Daoy (cell line): Measurements from ENCODE around the gene KRTAP6-3. TPM values are rescaled to one million over a fixed set of nuclear protein-coding genes. Genes with fewer than 3 reads are reported as not detected.

Experiments
- DNase-seq: peaks from one replicate; pipeline ENCODE4 v3.0.0-alpha.2; 2015; ENCODE audit warnings: low read depth
- total RNA-seq: library from RNA; depleted of rRNA; stranded (reverse); fragments of >200 nt; shearing (Covaris generic); gene quantifications from 2 replicates; pipeline ENCODE4 v1.2.3, GENCODE V29; 2014; rRNA removed

The KRTAP6-3 gene, protein sequence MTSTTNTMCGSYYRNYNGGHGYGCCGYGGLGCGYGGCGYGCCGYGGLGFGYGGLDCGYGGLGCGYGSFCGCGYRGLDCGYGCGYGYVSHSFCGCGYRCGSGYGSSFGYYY
- not detected in 2 replicates for total RNA-seq

- DNase-seq, result no peak
These were observed at the start of gene KRTAP6-3 for GRCh38 chr21:30592140-30592539. KRTAP6-3 (plus strand) TSS chr21:30592440; CDS start chr21:30592446, 6 bp downstream.

DNA sequence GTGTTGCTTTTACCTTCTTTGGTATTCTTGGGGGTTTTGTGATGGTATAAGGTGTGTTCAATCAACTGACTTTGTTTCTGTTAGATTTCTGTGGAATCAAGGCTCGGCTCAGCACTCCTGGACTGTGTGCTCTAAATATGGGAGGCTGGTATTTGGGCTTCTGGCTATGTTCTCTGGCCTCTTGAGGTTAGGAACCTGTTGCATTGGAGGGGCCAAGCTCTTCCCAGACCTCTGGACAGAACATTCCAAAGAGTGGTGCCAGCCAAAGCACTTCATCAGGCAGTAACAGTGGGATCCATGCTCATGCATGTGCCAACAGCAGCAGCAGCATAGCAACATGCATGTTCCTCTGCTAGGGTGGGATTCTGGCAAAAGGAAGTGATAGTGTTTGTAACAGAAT lies 39.5 kb upstream of the KRTAP6-3 start:
- DNase-seq, result no peak

DNA sequence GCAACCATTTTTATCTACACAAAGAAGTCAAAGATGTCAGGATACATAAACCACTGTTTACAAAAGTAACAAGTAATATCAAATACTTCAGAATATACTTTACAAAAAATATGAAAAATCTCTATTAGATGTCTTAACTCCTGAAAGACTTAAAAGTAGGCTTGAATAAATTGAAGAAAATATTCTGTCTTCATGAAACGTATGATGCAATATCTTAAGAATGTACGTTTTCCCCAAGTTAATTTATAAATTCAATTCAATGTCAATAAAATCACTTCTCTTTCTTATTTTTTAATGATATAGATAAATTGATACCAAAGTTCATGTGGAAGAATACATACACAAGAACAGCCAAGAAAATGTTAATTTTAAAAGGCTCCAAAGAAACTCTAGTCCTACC lies 37.1 kb upstream of the KRTAP6-3 start:
- DNase-seq, result no peak

DNA sequence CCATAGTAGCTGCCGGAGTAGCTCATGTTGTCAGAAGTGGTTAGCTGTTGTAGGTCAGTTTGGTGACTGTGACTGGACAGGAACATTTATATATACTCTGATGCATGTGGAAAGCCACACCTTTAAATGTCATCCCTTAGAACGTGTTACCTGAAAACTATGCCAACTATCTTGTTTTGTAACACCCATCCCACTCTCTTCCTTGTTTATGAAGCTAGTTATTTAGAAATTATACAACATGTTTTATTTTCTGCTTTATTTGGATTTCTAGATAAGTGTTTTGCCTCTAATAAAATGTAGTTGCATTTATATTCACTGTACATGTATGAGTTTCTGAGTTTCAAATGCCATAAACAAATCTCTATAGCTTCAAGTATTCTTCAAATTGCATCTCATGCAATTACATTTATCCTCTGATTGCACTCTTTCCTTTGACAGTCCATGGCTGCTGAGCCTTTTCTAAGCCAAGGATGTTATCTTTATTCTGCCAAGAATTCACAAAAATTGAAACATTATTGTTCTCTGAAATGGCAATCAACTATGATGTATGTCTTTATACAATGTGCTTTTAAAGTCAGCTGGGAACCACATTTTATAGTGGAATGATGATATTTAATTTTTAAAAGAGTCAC lies 30.9 kb upstream of the KRTAP6-3 start, which contains the start of gene KRTAP19-7:
KRTAP19-7 (minus strand) TSS at position 51 of the 632 bp plus-strand sequence; CDS start at position 26, 25 bp downstream.
- no peak for DNase-seq

- DNase-seq, result no peak
These were observed 30.3 kb upstream of the KRTAP6-3 start for GRCh38 chr21:30561957-30562356.

DNA sequence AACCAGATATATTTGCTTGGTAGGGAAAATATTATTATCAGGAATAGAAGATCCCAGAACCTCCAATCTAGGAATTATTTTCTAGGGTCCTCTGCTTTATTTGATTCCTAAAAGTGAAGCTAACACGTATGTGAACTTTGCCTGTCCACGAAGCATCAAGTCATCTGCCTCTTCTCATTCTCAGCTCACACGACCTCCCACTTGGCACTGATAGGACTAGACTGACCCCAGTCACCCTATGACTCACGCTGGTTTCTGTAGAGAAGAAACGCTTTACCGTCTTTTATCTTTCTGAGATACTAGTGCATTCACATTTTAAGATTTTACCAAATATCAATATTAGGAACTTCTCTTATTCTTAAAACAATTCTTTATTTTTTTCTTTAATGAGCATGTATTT lies 29.2 kb upstream of the KRTAP6-3 start:
- peak; percentile 7 for DNase-seq

GRCh38 chr21:30563630-30564029 lies 28.6 kb upstream of the KRTAP6-3 start:
- DNase-seq, result no peak

DNA sequence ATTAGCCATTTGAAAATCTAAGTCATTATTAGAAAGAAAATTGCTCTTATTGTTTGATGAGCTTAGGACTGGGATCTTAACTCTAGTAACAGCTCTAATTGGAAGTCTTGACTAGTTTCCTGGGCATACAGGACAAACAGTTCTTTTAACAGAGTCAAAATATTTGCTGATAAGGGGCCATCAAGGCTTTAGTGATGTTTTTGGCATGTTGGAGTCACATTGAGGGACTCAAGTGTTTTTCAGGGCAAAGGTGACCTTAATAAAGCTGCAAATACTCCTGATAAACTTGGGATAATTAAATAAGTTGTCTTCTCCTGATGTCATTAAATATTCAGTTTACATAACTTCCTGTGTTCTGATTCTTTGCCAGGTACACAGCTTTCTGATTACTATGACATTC lies 24.6 kb upstream of the KRTAP6-3 start:
- DNase-seq, result no peak

- DNase-seq, result peak; percentile 63
These were observed 14.5 kb upstream of the KRTAP6-3 start for GRCh38 chr21:30577766-30578165.

- DNase-seq, result no peak
These were observed 12.9 kb upstream of the KRTAP6-3 start for GRCh38 chr21:30579346-30579745.

GRCh38 chr21:30580132-30580531 lies 12.1 kb upstream of the KRTAP6-3 start:
- peak; percentile 8 for DNase-seq

DNA sequence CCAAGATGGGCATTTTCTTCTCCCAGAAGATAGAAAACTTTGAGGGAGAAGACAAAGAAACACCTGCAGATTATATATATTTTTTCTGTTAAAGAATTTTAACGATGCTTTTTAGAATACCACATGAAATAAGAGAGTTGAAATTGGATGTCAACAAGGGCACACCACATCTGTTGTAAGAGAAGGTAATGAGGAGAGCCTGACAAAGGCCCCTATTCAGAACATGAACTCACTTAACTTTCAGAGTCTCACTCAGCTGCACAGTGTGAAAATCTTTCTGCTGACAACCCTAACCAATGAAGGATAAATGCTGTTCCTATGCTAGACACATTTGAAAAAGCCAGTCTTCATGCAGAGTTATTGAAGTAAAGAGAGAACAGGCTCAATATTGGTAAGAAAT lies 9.4 kb upstream of the KRTAP6-3 start:
- no peak for DNase-seq

- DNase-seq, result no peak
These were observed 1.9 kb upstream of the KRTAP6-3 start, which contains the start of gene KRTAP22-2 for GRCh38 chr21:30590297-30590696. KRTAP22-2 (minus strand) TSS chr21:30590397.

DNA sequence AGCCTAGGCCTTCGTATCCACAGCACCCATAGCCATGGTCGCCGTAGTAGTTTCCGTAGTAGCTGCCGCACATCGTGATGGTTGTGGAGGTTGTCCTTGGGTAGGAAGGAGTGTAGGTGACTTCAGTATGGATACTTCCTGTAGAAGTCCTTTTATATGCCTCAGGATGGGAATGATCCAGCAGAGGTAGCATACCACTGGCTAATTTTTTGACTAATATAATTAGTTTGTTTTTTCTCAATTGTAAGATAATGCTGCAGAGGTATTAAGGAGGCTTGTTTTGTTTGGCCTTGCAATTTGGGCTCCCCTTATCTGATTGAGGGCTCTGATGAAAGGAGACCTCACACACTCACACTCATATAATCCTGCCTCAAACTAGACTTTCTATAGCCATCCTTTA lies 6.6 kb downstream of the KRTAP6-3 start, which contains the start of gene KRTAP6-2:
KRTAP6-2 (minus strand) TSS at position 101 of the 400 bp plus-strand sequence; CDS start at position 73, 28 bp downstream.
- no peak for DNase-seq

DNA sequence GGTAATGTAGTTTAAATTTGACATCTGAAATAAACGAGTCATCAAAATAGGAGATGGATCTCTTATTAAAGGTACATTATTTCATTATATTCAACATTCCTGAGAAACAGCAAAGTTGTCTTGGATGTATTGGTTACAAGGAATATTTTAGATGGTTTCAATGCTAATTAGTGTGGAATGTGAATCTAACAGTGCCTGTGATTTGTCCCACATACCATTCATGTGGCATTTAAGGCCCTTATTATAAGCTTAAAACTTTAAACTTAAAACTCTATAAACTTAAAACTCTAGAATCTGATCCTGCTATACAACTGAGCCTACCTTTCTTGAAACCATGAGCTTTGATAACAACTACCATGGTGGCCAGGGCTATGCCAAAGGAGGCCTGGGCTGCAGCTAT lies 8.5 kb downstream of the KRTAP6-3 start, which contains the start of gene KRTAP22-1:
KRTAP22-1 (plus strand) TSS at position 301 of the 400 bp plus-strand sequence.
- no peak for DNase-seq

GRCh38 chr21:30605968-30606367 lies 13.7 kb downstream of the KRTAP6-3 start:
- no peak for DNase-seq

GRCh38 chr21:30612132-30612531 lies 19.9 kb downstream of the KRTAP6-3 start:
- no peak for DNase-seq

GRCh38 chr21:30613836-30614235 lies 21.6 kb downstream of the KRTAP6-3 start, which contains the start of gene KRTAP6-1:
KRTAP6-1 (minus strand) TSS chr21:30613930; CDS start chr21:30613904, 26 bp downstream.
- no peak for DNase-seq

GRCh38 chr21:30615199-30615598 lies 23.0 kb downstream of the KRTAP6-3 start:
- DNase-seq, result no peak

- no peak for DNase-seq
These were observed 23.9 kb downstream of the KRTAP6-3 start, which contains the start of gene KRTAP20-1 for GRCh38 chr21:30616125-30616524. KRTAP20-1 (plus strand) TSS chr21:30616425; CDS start chr21:30616455, 30 bp downstream.

DNA sequence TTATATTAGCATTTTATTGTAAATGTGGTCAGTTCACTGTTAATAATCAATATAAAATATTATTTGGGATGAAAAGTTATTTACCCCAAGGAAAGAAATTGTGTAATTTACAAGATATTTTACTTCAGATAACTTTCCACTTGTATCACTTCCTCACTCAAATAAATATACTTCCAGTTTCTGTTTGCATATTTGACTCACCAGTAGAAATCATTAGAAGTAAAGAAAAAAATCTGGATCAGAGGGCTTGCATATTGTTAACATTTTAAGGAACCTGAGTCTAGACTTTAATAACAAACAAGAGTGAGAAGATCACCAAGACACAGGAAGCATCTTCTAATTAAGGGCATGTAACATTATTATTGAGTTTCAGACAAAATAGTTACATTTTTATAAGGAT lies 27.8 kb downstream of the KRTAP6-3 start:
- DNase-seq, result no peak

- DNase-seq, result no peak
These were observed 28.3 kb downstream of the KRTAP6-3 start, which contains the start of gene KRTAP20-4 for GRCh38 chr21:30620522-30620921. KRTAP20-4 (plus strand) TSS chr21:30620627.

GRCh38 chr21:30623362-30623761 lies 31.1 kb downstream of the KRTAP6-3 start:
- no peak for DNase-seq
